ENCODE measurements around the gene MED7. TPM values are rescaled to one million over a fixed set of nuclear protein-coding genes. Genes with fewer than 3 reads are reported as not detected.

Gene MED7
- total RNA-seq, 1 donor from 2014 or later, result 9.6 TPM

GRCh38 chr5:157130925-157131324, 11.7 kb downstream of the MED7 start:
- DNase-seq (ENCODE audit: low read depth) (no peak), FAIRE-seq (no peak)
- Mint-ChIP-seq H3K27me3 (ENCODE audit: low read depth, unreplicated experiment) (no peaks in the 10 kb centered on the region), H3K9me3 (ENCODE audit: unreplicated experiment) (no peaks in the 10 kb centered on the region), H3K36me3 (ENCODE audit: low read depth, unreplicated experiment) (no peaks in the 10 kb centered on the region), H3K4me3 (ENCODE audit: unreplicated experiment) (no peak overlapping the region), H3K27ac (ENCODE audit: unreplicated experiment) (no peak overlapping the region), H3K4me1 (ENCODE audit: low read depth, unreplicated experiment) (peaks cover 3% of the 10 kb centered on the region)
- Histone ChIP-seq H3K36me3 (ENCODE audit: insufficient read depth, low read length) (no peaks in the 10 kb centered on the region), H3K27ac (ENCODE audit: low read depth, low read length) (no peak overlapping the region), H3K9me3 (ENCODE audit: insufficient read depth, low read depth, low read length) (no peaks in the 10 kb centered on the region), H3K79me2 (ENCODE audit: insufficient read depth, low read length) (no peaks in the 10 kb centered on the region), H3K9ac (ENCODE audit: low read length) (no peak overlapping the region), H4K20me1 (ENCODE audit: insufficient read depth, low read length) (peaks cover 2% of the 10 kb centered on the region), H3K4me2 (ENCODE audit: low read length) (no peak overlapping the region), H3K27me3 (ENCODE audit: insufficient read depth, low read length) (no peaks in the 10 kb centered on the region), H3K4me3 (ENCODE audit: insufficient read depth, low read depth, low read length) (no peak overlapping the region), H3K4me1 (ENCODE audit: insufficient read depth, low read length) (no peaks in the 10 kb centered on the region), H2AFZ (ENCODE audit: low read depth, low read length) (no peak overlapping the region)
- TF ChIP-seq EZH2 (IDR thresholded peaks at IDR 0.05; ENCODE audit: insufficient read depth, low read length), result no peak
- TF ChIP-seq, protein P1, sequence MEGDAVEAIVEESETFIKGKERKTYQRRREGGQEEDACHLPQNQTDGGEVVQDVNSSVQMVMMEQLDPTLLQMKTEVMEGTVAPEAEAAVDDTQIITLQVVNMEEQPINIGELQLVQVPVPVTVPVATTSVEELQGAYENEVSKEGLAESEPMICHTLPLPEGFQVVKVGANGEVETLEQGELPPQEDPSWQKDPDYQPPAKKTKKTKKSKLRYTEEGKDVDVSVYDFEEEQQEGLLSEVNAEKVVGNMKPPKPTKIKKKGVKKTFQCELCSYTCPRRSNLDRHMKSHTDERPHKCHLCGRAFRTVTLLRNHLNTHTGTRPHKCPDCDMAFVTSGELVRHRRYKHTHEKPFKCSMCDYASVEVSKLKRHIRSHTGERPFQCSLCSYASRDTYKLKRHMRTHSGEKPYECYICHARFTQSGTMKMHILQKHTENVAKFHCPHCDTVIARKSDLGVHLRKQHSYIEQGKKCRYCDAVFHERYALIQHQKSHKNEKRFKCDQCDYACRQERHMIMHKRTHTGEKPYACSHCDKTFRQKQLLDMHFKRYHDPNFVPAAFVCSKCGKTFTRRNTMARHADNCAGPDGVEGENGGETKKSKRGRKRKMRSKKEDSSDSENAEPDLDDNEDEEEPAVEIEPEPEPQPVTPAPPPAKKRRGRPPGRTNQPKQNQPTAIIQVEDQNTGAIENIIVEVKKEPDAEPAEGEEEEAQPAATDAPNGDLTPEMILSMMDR (IDR thresholded peaks at IDR 0.05; ENCODE audit: insufficient read depth, low read depth, low read length), result no peak

DNA sequence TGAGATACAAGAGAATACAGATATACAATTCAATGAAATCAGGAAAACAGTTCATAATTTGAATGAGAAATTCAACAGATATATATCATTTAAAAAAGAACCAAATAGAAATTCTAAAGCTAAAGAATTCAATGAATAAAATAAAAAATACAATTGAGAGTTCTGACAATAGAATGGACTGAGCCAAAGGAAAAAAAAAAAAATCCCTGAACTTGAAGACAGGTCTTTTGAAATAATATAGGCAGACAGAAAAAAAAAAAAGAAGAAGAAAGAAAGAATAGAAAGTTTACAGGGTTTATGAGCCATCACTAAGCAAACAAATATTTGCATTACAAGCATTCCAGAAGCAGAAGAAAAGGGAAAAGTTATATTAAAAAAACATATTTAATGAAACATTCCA, 21.0 kb downstream of the MED7 start:
- H3K4me2 ChIP-seq (ENCODE audit: low read length), result no peak overlapping the region
- Mint-ChIP-seq H3K27ac (ENCODE audit: unreplicated experiment) (no peak overlapping the region), H3K36me3 (ENCODE audit: low read depth, unreplicated experiment) (no peaks in the 10 kb centered on the region), H3K4me1 (ENCODE audit: low read depth, unreplicated experiment) (peaks cover under 1% of the 10 kb centered on the region), H3K4me3 (ENCODE audit: unreplicated experiment) (no peak overlapping the region), H3K9me3 (ENCODE audit: unreplicated experiment) (peaks cover 15% of the 10 kb centered on the region), H3K27me3 (ENCODE audit: low read depth, unreplicated experiment) (no peaks in the 10 kb centered on the region)
- no peak for DNase-seq (ENCODE audit: low read depth)
- no peaks in the 10 kb centered on the region for H3K4me1 ChIP-seq (ENCODE audit: insufficient read depth, low read length)
- H3K9ac ChIP-seq (ENCODE audit: low read length), result no peak overlapping the region
- TF ChIP-seq, protein P1 (IDR thresholded peaks at IDR 0.05; ENCODE audit: insufficient read depth, low read depth, low read length), result no peak
- TF ChIP-seq EZH2 (IDR thresholded peaks at IDR 0.05; ENCODE audit: insufficient read depth, low read length), result no peak
- no peaks in the 10 kb centered on the region for H4K20me1 ChIP-seq (ENCODE audit: insufficient read depth, low read length)
- no peaks in the 10 kb centered on the region for H3K36me3 ChIP-seq (ENCODE audit: insufficient read depth, low read length)
- no peaks in the 10 kb centered on the region for H3K79me2 ChIP-seq (ENCODE audit: insufficient read depth, low read length)
- H3K27me3 ChIP-seq (ENCODE audit: insufficient read depth, low read length), result no peaks in the 10 kb centered on the region
- no peak overlapping the region for H3K4me3 ChIP-seq (ENCODE audit: insufficient read depth, low read depth, low read length)
- no peaks in the 10 kb centered on the region for H3K9me3 ChIP-seq (ENCODE audit: insufficient read depth, low read depth, low read length)
- FAIRE-seq, result no peak
- no peak overlapping the region for H2AFZ ChIP-seq (ENCODE audit: low read depth, low read length)
- no peak overlapping the region for H3K27ac ChIP-seq (ENCODE audit: low read depth, low read length)

DNA sequence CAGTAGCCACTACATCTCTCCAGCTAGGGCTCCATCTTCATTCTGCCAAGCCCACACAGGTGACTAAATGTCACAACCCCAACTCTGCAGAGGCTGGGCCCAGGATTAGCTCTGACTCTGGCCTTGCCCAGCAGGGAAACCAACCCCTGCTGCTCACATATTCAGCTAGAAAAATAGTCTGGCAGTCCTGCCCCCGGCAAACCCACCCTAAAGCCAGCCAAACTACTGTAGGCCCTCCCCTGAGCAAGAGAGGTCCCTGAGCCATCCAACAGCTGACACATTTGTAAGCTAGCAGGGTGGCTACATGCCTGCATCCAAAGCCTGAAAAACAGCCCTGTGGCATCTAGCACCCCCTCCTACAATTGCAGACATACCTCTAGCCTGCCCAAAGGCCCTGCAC, 22.6 kb downstream of the MED7 start:
- FAIRE-seq, result no peak
- Histone ChIP-seq H3K4me2 (ENCODE audit: low read length) (no peak overlapping the region), H3K9me3 (ENCODE audit: insufficient read depth, low read depth, low read length) (no peaks in the 10 kb centered on the region), H3K4me1 (ENCODE audit: insufficient read depth, low read length) (no peaks in the 10 kb centered on the region), H3K4me3 (ENCODE audit: insufficient read depth, low read depth, low read length) (no peak overlapping the region), H3K36me3 (ENCODE audit: insufficient read depth, low read length) (no peaks in the 10 kb centered on the region), H4K20me1 (ENCODE audit: insufficient read depth, low read length) (no peaks in the 10 kb centered on the region), H3K9ac (ENCODE audit: low read length) (no peak overlapping the region), H3K27me3 (ENCODE audit: insufficient read depth, low read length) (no peaks in the 10 kb centered on the region), H2AFZ (ENCODE audit: low read depth, low read length) (no peak overlapping the region), H3K79me2 (ENCODE audit: insufficient read depth, low read length) (no peaks in the 10 kb centered on the region), H3K27ac (ENCODE audit: low read depth, low read length) (no peak overlapping the region)
- Mint-ChIP-seq H3K4me1 (ENCODE audit: low read depth, unreplicated experiment) (peaks cover 8% of the 10 kb centered on the region), H3K9me3 (ENCODE audit: unreplicated experiment) (peaks cover 15% of the 10 kb centered on the region), H3K27ac (ENCODE audit: unreplicated experiment) (no peak overlapping the region), H3K27me3 (ENCODE audit: low read depth, unreplicated experiment) (no peaks in the 10 kb centered on the region), H3K36me3 (ENCODE audit: low read depth, unreplicated experiment) (no peaks in the 10 kb centered on the region), H3K4me3 (ENCODE audit: unreplicated experiment) (no peak overlapping the region)
- TF ChIP-seq, protein P1 (IDR thresholded peaks at IDR 0.05; ENCODE audit: insufficient read depth, low read depth, low read length), result no peak
- no peak for DNase-seq (ENCODE audit: low read depth)
